Amygdala (tissue), 56 donors: ENCODE measurements around the gene MED20.
"Not testable (repeated sequence)": the region's sequence is repeated elsewhere in the genome, so short reads cannot be mapped to it uniquely, and the experiment has no call there.

Source experiments
- DNase-seq, 56 donors: peaks; one replicate each; lab custom pipeline; 2025; lab: John Stamatoyannopoulos, UW

Gene MED20, protein sequence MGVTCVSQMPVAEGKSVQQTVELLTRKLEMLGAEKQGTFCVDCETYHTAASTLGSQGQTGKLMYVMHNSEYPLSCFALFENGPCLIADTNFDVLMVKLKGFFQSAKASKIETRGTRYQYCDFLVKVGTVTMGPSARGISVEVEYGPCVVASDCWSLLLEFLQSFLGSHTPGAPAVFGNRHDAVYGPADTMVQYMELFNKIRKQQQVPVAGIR

DNA sequence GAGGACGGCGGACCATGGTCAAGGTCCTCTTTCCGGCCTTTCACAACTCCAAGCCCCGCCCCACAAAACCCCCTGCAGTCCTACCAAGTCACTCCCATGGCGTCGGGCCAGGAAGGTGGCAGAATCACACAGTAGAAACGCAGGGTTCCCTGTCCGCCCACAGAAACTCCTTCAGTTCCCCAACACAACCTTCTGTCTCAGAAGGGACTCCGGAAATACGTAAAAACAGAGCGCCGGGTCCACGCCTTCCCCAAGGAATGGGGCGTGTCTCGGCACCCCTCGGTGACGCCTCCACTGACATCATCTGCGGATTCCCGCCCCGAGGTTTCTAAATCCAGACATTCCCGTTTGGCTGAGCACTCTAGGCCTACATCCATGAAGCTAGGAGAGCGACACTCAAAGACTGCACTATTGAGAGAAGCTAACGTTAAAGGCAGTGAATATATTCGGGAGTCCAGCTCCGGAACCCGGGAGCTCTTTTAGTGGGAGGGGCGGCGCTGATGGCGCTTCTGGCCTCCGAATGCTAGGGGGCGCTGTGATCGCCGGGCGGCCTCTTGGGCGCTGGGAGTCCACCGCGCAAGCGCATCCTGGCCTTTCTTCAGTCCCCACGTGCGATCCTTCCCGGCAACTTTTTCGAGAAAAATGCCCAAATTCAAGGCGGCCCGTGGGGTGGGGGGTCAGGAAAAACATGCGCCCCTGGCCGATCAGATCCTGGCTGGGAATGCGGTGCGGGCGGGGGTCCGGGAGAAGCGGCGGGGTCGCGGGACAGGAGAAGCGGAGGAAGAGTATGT, at the start of gene MED20, which contains the start of gene BYSL:
Gene MED20, minus strand, starts transcription at position 219 of the 791 bp plus-strand sequence. Its CDS starts 121 bp downstream, at position 98.
Gene BYSL, plus strand, starts transcription at position 579 of the 791 bp plus-strand sequence. Its CDS starts 64 bp downstream, at position 643.
- peak; percentile 82 to 99 (median 94) for DNase-seq

DNA sequence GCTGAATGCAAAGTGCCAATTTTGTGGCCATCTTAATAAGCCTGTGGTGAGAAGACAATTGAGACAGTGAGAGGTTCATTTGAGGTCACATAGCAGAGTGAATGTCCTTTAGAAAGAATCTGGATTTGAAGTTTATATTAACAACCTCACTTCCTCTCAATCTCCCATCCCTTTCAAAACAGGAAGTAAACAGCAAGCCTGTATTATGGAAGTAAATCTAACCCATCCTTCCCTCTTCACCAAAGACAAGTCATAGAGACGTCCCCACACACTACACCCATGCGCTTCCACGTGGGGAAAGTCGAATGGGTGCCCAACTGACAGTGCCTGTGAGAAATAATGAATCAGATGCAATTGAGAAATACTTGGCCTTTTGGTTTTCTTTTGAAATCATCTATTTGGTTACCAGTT, 49.5 kb upstream of the MED20 start:
- peak in 1 of 56 donors; percentile 2 for DNase-seq

DNA sequence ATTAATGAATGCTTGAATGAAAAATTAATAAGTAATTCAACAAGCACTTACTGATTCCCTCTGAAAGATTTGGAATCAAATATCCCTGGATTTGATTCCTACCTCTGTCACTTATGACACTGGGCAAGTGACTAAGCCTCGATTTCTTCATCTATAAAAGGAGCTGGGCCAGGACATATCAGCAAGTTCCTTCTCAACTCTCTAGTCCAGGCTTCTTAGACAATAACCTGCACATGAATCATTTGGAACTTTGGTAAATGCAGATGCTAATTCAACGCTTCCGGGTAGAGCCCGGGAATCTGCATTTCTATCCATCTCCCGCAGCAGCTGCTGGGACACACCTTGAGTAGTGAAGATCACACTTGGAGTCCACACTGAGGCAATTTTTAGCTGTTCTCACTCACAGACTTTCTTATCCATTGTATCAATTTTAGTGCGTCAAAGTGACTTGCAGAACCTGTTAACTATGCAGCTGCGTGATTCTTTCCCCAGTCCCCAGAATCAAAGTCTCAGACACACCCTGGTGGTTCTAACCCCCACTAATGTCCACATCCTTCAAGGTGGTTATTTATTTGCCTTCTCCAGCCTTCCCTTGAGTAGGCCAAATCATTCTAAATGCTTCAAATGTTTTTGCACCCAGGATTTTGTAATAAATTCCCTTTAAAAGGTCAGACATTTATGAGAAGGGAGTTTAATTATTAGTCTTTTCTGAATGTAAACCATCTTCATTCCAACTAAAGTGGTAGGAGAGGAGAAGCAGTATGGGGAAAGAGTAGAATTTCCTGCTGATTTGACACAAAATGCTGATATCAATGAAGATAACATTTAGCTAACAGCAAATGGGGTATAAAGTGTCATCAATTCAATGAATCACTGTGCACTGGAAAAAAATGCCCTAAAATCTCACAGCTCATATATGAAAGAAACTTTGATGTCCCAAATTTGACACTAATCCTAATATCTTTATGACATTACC, 46.7 kb upstream of the MED20 start:
- DNase-seq: no peak

DNA sequence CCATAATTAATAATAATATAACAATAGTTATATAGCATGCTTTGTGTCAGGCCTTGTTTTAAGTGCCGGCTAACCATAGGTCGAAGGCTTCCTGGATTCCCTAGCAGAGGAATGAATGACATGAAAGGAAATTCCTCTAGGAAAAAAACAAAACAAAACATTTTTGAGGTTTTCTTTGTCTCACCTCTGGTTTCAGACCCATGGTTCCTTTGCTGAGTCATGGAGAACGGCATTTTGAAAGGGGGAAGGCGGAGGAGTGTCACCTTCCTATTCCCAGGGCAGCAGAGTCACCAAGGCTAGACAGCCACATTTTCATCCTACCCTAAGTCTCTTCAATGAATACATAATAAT, 46.0 kb upstream of the MED20 start:
- DNase-seq: no peak

DNA sequence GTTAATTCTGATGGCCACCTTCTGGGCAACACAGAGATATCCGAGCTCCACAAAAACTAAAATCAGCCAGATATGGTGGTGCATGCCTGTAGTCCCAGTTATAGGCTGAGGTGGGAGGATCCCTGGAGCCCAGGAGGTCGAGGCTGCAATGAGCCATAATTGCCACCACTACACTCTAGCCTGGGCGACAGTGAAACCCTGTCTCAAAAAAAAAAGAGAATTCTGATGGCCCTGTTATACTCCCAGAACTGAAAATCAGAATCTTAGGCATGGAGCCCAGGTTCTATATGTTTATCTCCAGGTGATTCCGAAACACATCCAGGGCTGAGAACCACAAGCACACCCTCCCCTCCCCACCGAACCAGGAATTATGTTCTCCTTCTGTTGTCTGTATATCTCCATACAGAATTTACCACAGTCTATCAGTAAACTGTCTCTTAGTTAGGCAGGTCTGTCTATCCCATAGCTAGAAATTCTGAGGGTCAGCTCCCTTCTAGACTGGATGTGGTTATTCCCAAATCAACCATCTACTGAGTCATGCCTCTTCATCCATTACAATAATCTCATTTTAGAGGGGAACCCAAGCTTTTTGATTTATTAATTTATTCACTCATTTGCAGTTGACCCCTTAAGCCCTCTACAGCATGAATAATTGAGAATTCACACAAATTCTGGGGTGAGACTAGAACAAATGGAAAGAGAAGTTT, 45.4 kb upstream of the MED20 start:
- no peak for DNase-seq

DNA sequence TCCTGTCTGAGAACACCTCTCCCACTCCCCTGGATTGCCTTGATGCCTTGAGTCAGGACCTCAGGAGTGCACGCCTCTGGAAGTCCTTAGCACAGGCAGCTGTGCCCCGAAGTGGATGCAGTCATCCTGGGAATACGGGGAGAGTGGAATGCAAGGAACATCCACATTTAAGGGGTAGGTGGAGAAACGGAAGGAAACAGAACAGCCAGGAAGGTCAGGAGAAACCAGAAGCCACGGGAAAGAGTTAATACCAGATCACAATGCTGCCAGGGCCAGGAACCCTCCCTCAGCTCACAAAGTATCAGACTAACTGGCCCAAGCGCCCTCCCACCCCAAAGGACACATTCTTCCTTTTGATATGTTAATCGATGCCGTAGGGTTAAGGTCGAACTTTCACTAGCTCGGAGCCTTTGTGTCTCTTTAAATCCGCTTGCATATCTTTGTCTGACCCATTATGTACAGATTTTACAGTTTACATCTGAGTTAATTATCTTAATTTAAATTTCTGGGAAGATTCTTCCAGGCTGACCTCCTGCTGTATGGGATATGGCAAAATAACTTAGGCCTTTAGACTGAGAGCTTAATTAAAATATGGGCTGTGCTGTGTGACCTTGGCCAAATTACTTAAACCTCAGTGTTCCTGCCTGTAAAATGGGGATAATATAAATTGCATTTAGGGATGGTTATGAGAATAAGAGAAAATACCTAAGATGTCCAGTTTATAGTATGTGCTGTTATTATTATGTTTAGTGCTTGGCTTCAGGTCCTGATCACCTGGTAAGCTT, 44.7 kb upstream of the MED20 start:
- DNase-seq: no peak

DNA sequence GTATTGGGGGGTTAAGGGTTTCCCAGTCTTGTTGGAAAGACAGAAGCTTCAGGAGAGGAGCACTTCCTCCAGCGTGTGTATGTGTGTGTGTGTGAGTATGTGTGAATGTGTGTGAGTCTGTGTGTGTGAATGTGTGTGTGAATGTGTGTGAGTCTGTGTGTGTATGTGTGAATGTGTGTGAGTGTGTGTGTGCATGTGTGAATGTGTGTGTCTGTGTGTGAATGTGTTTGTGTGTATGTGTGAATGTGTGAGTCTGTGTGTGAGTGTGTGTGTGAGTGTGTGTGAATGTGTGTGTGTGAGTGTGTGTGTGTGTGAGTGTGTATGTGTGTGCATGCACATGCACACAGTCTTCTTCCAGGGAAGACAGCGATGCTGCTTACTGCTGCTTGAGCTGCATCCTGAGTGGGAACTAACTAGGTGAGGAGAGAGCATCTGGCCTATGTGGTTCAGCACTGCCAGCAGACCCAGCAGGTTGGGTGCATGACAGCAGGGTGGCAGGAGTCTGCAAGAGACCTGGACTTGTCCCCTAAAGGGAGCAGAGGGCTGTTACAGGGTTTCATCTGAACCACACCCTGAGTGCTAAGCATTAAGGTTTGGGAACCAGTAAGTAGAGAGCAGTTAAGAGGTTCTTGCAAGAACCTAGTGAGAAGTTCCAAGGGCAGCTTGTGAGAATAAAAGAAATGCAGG, 43.4 kb upstream of the MED20 start:
- DNase-seq: no peak

DNA sequence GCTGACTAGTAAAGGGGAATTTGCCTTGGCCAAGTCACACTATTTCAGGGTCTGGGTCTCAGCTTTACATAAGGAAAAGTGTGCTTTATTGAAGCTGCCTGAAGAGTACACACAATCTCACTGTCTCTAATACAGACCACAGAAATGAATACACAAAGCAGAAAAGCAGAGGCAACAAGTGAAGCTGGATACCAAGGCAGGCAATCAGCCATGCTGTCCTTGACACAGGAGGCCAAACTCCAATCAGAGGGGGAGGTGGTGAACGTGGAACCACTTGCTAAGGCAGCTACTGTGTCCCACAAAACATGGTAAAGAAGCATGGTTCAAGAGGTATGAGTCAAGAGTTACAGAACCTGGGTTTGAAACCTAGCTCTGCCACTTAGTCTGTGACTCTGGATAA, 42.4 kb upstream of the MED20 start:
- DNase-seq: no peak

DNA sequence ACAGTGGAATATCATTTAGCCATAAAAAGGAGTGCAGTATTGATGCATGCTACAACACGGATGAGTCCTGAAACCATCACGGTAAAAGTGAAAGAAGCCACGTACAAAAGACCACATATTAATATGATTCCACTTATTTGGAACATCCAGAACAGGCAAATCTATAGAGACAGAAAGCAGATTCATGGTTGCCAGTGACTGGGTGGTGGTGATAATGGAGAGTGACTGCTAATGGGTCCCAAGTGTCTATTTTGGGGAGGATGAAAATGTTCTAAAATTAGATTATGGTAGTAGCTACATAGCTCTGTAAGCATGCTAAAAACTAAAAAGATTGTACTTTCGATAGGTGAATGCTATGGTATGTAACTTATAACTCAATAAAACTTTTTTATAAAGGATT, 39.1 kb upstream of the MED20 start:
- no peak for DNase-seq

DNA sequence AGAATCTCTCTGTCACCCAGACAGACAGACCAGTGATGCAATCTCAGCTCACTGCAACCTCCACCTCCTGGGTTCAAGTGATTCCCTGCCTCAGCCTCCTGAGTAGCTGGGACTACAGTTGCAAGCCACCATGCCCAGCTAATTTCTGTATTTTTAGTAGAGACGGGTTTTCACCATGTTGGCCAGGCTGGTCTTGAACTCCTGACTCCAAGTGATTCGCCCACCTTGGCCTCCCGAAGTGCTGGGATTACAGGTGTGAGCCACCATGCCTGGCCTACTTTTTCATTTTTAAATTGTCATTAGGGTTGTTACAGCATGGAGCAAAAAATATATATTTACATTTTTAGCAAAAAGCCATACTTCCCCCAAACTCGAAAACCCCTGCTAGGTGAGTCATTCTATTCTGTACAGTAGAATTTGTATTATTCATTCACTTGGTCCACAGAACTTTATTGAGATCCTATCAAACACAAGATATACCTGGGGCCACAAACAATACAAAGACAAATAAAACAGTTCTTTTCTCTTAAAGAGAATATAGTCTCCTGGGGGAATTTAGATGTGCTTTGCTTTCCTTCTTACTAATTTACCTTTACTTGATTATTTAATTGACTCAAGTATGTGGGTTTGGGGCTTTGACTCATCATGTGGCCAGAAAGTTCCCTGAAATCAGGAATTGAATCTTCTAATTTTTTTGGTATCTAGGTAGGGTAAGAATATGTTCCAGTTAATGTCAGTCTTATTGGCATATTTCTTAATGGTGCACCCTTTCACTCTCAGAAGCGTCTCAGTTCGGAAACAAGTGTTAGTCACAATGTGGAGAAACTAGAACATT, 37.3 kb upstream of the MED20 start:
- no peak for DNase-seq

DNA sequence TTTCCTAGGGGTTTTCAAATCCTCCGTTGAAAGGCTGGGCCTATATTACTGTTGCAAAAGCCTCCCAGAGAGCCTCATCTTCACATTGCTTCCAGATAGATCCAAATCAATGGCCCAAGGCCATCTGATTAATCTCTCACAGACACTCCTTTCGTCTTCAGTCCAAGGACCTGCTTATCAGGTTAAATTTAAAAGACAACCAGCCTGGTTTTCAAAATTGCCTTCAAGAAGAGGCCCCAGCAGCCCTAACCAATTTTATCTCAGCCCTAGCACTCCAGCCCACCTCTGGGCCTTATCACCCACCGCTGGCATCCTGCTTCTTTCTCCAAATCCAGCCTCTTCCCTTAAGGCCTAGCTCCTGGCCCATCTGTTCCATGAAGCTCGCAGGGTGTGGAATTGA, 36.2 kb upstream of the MED20 start:
- no peak for DNase-seq

DNA sequence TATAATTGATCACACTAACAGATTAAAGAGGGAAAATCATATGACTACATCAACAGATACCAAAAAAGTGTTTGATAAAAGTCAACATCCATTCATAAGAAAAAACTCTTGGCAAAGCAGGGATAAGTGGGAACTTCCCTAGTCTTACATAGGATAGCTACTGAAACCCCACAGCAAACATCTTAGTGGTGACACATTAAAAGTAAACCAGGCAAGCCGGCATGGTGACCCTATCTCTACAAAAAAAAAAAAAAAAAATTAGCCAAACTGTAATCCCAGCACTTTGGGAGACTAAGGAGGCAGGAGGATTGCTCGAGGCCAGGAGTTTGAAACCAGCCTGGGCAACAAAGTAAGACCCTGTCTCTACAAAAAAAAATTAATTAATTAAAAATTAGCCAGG, 34.5 kb upstream of the MED20 start:
- no peak for DNase-seq

DNA sequence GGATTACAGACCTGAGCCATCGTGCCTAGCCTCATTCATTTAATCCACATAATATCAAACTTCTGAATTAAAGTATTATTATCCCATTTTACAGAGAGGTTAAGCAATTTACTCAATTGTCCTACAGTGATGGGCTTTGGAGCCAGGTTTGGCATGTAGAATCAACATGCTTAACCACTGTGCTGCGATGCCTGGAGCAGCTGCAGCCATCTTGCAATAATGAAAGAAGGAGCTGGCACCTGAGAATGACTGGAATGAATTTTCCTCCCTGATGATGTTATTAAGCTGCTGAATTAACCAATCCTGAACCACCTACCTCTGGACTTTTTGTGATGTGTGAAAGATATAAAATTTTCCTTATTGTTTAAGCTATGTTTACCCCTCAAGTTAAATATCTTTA, 33.7 kb upstream of the MED20 start:
- DNase-seq: no peak

DNA sequence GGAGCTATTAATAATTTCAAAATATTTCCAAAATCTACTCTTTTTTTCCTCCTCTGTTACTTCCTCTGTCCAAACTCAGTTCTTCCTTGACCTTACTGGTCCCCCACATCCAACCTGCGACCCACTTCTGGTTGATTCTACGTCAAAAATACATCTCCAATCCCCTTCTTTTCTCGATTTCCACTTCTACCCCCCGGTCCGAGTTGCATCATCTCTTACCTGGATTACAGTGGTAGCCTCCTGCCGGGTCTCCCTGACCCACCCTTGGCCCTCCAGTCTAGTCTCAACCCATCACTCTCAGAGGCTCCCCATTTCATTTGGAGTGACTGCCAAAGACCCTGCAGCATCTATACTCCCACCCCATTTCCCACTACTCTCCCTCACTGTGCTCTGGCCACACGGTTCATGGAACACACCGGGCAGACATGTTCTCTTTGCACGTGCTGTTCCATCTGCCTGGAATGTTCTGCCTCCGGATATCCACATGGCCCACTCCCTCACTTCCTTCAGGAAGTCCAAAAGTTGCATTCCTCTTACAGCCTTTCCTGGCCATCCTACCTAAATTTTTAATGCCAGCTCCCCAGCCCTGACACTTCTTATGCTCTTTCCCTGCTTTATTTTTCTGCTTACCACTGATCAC, 26.8 kb upstream of the MED20 start:
- DNase-seq: no peak

DNA sequence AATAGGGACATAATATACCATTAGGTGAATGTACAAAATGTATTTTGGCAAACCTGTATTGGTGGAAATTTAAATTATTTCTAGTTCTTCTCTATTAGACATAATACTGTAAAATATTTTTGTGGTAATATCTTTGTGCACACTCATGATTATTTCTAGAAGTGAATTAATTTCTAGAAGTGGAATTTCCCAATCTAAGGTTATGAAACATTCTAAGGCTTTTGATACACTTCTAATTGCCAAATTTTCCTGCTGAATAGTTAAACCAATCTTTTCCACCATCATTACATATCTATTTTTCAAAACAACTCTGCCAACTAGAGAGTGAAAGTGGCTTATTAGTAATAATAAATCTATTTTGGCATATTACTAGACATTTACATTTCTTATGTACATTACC, 22.5 kb upstream of the MED20 start:
- no peak for DNase-seq

DNA sequence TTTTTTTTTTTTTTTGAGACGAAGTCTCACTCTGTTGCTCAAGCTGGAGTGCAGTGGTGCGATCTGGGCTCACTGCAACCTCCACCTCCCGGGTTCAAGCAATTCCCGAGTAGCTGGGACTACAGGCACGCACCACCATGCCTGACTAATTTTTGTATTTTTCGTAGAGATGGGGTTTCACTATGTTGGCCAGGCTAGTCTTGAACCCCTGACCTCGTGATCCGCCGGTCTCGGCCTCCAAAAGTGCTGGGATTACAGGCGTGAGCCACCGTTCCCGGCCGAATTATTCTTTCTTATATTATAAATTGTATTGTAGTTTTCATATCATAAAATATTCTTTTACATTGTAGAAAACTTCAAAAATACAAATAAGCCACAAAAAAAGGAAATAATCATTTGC, 21.9 kb upstream of the MED20 start:
- DNase-seq: not testable (repeated sequence)

DNA sequence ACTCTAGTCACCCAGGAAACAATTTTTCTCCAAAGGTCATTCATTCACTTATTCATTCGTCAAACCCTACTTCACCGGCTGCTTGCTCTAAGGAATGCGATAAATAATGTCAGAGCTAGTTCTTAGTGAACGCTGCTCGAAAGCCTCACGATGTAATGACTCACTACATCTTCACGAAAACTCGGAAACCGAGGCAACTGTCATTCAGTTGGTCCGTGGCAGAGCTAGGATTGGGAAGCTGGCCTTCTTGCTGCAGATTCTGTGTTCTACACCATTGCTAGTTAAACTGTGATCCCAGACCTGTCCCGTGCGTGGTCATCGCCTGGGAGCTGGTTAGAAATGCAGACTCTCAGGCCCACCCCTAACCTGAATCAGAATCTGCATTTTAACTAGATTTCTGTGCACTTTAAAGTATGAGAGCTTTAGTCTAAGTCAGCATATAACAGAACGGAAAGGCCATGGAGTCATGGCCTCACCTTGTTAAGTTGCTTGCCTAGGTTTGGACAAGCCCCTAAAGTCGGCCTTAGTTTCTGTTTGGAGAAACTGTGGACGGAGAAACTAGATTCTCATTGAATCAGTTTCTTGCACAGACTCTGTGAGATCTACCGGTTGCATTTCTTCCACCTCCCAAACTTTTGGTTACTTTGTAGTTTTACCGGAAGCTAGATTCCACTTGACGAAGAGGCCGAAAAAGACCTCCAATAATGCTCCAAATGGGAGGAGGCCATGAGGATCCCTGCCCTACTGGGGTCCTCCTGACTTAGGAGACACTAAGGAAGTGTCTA, 21.3 kb upstream of the MED20 start:
- peak in 3 of 56 donors; percentile 21 to 55 (median 41) for DNase-seq
